Endothelial cell of umbilical vein (primary cell): Measurements from ENCODE around the gene EFNA2. TPM values are rescaled to one million over a fixed set of nuclear protein-coding genes. Genes with fewer than 3 reads are reported as not detected.

Experiments used
- BruUV-seq: library from RNA; stranded (reverse); fragments of 400-500 nt; replicated peaks from 2 replicates; lab custom pipeline; 2021; lab: Mats Ljungman, UMichigan
- CTCF ChIA-PET: fragments of 300-600, 350-600 bp; sonication (Branson Sonifier 250); formaldehyde crosslinking; loops from one replicate; lab custom pipeline; 2021; ENCODE audit warnings: antibody characterized with exemption, inconsistent platforms; lab: Charles Lee
- POLR2A ChIA-PET: fragments of 300-600, 350-600 bp; sonication (Branson Sonifier 250); formaldehyde crosslinking; loops from one replicate; lab custom pipeline; 2021; ENCODE audit warnings: antibody characterized with exemption, inconsistent platforms; lab: Charles Lee
- DNase-seq: peaks from one replicate; pipeline ENCODE4 v3.0.0-alpha.2; 2011; ENCODE audit warnings: low read depth, low spot score
- FAIRE-seq: peaks from 2 replicates; lab custom pipeline; 2011; peaks lifted over from hg19 to GRCh38; lab: Jason Lieb, UNC
- H2AFZ ChIP-seq: 2 replicates; pipeline ENCODE4 v1.6.0; 2012; ENCODE audit warnings: low read depth, low read length, control low read depth, inconsistent platforms
- H3K27ac ChIP-seq: 2 replicates; pipeline ENCODE4 v1.5.1; 2011; ENCODE audit warnings: low read depth, mild to moderate bottlenecking, control low read depth, low read length, moderate library complexity; ENCODE audit not compliant: insufficient read depth
- H3K27me3 ChIP-seq, 2 experiments: 2 replicates each; pipeline versions ENCODE4 v1.6.0 to v1.6.1; 2011; ENCODE audit warnings: low read length in 2 of 2, mixed read lengths in 1 of 2; ENCODE audit not compliant: control insufficient read depth in 2 of 2, insufficient read depth in 2 of 2
- H3K36me3 ChIP-seq, 2 experiments: 2 replicates in 1 of 2; 3 replicates in 1 of 2; pipeline ENCODE4 v1.5.1; 2011; ENCODE audit warnings: low read length in 2 of 2, mild to moderate bottlenecking in 1 of 2, moderate library complexity in 1 of 2; ENCODE audit not compliant: control insufficient read depth in 2 of 2, insufficient read depth in 2 of 2; ENCODE audit errors: extremely low read depth in 1 of 2
- H3K4me1 ChIP-seq: 3 replicates; pipeline ENCODE4 v1.5.1; 2011; ENCODE audit warnings: mild to moderate bottlenecking, low read length; ENCODE audit not compliant: control insufficient read depth, insufficient read depth; ENCODE audit errors: extremely low read depth
- H3K4me2 ChIP-seq: 2 replicates; pipeline ENCODE4 v1.6.1; 2011; ENCODE audit warnings: low read length, control low read depth, mixed read lengths; ENCODE audit not compliant: insufficient read depth
- H3K4me3 ChIP-seq, 3 experiments: fragments of 200-600 bp in 1 of 3; sonication (generic), shearing (Covaris generic) in 1 of 3; replicated peaks in 1 of 3; 2 replicates each; pipeline ENCODE4 v1.5.1; 2011 to 2016; ENCODE audit warnings: control low read depth in 3 of 3, low read length in 3 of 3, mild to moderate bottlenecking in 2 of 3, inconsistent platforms in 1 of 3, low read depth in 1 of 3, moderate library complexity in 1 of 3; ENCODE audit not compliant: insufficient read depth in 1 of 3
- H3K79me2 ChIP-seq: 2 replicates; pipeline ENCODE4 v1.6.0; 2012; ENCODE audit warnings: low read length, inconsistent platforms; ENCODE audit not compliant: control insufficient read depth, insufficient read depth
- H3K9ac ChIP-seq: replicated peaks from 2 replicates; pipeline ENCODE3; 2011; ENCODE audit warnings: low read length, control low read depth; ENCODE audit not compliant: insufficient read depth; ENCODE audit errors: extremely low read depth
- H3K9me1 ChIP-seq: replicated peaks from 3 replicates; pipeline ENCODE4 v1.6.0; 2011; ENCODE audit warnings: mild to moderate bottlenecking, low read length; ENCODE audit not compliant: control insufficient read depth, insufficient read depth; ENCODE audit errors: extremely low read depth
- H3K9me3 ChIP-seq: replicated peaks from 2 replicates; pipeline ENCODE4 v1.5.1; 2012; ENCODE audit warnings: low read length, inconsistent platforms; ENCODE audit not compliant: control insufficient read depth, insufficient read depth
- H4K20me1 ChIP-seq: replicated peaks from 2 replicates; pipeline ENCODE3; 2011; ENCODE audit warnings: mild to moderate bottlenecking, low read length; ENCODE audit not compliant: control insufficient read depth, insufficient read depth; ENCODE audit errors: extremely low read depth
- CTCF ChIP-seq, 2 donors: IDR thresholded peaks; 1 replicate in 1 of 2; 2 replicates in 1 of 2; pipeline ENCODE4 v1.5.1; 2011; ENCODE audit warnings: low read length in 2 of 2, mild to moderate bottlenecking in 2 of 2, moderate library complexity in 2 of 2, control low read depth in 1 of 2, inconsistent platforms in 1 of 2, low read depth in 1 of 2; ENCODE audit not compliant: insufficient read depth in 1 of 2; ENCODE audit errors: extremely low read depth in 1 of 2
- EZH2 ChIP-seq: IDR thresholded peaks from 2 replicates; pipeline ENCODE4 v1.6.1; 2012; ENCODE audit warnings: borderline replicate concordance, low read depth, mild to moderate bottlenecking, moderate library complexity, low read length, inconsistent platforms; ENCODE audit not compliant: severe bottlenecking
- FOS ChIP-seq: IDR thresholded peaks from 2 replicates; pipeline ENCODE4 v1.6.1; 2011; ENCODE audit warnings: mild to moderate bottlenecking, low read length, moderate library complexity, borderline replicate concordance; ENCODE audit not compliant: insufficient read depth
- GATA2 ChIP-seq: IDR thresholded peaks from 2 replicates; pipeline ENCODE4 v1.7.0; 2011; ENCODE audit warnings: low read depth, mild to moderate bottlenecking, moderate library complexity, mixed read lengths, low read length; ENCODE audit not compliant: insufficient read length, insufficient read depth
- JUN ChIP-seq: IDR thresholded peaks from 2 replicates; pipeline ENCODE4 v1.6.1; 2011; ENCODE audit warnings: borderline replicate concordance, low read depth; ENCODE audit not compliant: insufficient read length, insufficient read depth
- MAX ChIP-seq: IDR thresholded peaks from 2 replicates; pipeline ENCODE4 v1.6.1; 2011; ENCODE audit not compliant: insufficient read depth, insufficient read length
- MYC ChIP-seq: IDR thresholded peaks from one replicate; pipeline ENCODE4 v1.6.1; 2011; ENCODE audit warnings: mild to moderate bottlenecking, low read depth, low read length
- POLR2A ChIP-seq: IDR thresholded peaks from 2 replicates; pipeline ENCODE4 v1.6.1; 2012; ENCODE audit warnings: low read depth, mild to moderate bottlenecking, control low read depth, low read length
- POLR2AphosphoS5 ChIP-seq: IDR thresholded peaks from 2 replicates; pipeline ENCODE4 v1.6.1; 2012; ENCODE audit warnings: low read depth, mild to moderate bottlenecking, control low read depth, low read length, moderate library complexity; ENCODE audit not compliant: insufficient read depth
- dilution Hi-C: fragments of 300-500 bp; cut with MboI; formaldehyde crosslinking; loops from one replicate; pipeline ENCODE4 v1.15.0; 2019; ENCODE audit warnings: low sequenced_read_pairs; ENCODE audit not compliant: extremely low pct_ligation_motif_present
- intact Hi-C: fragments of 100-400 bp; cut with micrococcal nuclease; formaldehyde crosslinking; loops from one replicate; pipeline ENCODE4 v1.10.0; 2022
- polyA plus RNA-seq, 4 experiments: library from polyadenylated mRNA; depleted of rRNA in 3 of 4; stranded (reverse) in 3 of 4; unstranded in 1 of 4; fragments of >200 nt; gene quantifications; 2 replicates each; pipeline versions ENCODE4 v1.2.1 to v1.2.3, GENCODE V29; 2011 to 2012; ENCODE audit warnings: missing spikeins in 1 of 4
- total RNA-seq: library from RNA; stranded (reverse); gene quantifications from 2 replicates; pipeline ENCODE4 v1.2.3, GENCODE V29; 2021

EFNA2 gene
- total and polyA plus RNA-seq, 2 donors (not counting 3 experiments of a cell fraction or from before 2014, with no cell fraction given) = 0.52 to 1.1 TPM

GRCh38 chr19:1281569-1282287 lies 3.9 kb upstream of the EFNA2 start:
- intact Hi-C loops = loop anchor here (5.0 kb wide), 1 partner anchor 231 kb away; the partner anchor contains the start of gene ADAMTSL5

More at GRCh38 chr19:1281569-1282287, 3.9 kb upstream of the EFNA2 start:
- Histone ChIP-seq H3K9me3 (no peaks in the 10 kb centered on the region), H3K9me1 (no peaks in the 10 kb centered on the region), H4K20me1 (no peaks in the 10 kb centered on the region), H3K4me1 (peaks cover under 1% of the 10 kb centered on the region), H3K36me3 (peaks cover 0 to 5% of the 10 kb centered on the region in 2 experiments), H3K9ac (no peak overlapping the region), H3K27ac (no peak overlapping the region), H3K79me2 (peaks cover under 1% of the 10 kb centered on the region), H3K4me3 (no peak overlapping the region), H2AFZ (no peak overlapping the region), H3K27me3 (peaks cover 6 to 17% of the 10 kb centered on the region in 2 experiments), H3K4me2 (no peak overlapping the region)
- BruUV-seq = no TSS peak
- DNase-seq (no peak), FAIRE-seq (no peak)
- ChIA-PET POLR2A (no interaction called here), CTCF (no interaction called here)
- dilution Hi-C loops = no loop called here
- TF ChIP-seq EZH2 (no peak), MYC (no peak), POLR2A (no peak), FOS (no peak), GATA2 (no peak), MAX (no peak), POLR2AphosphoS5 (no peak), CTCF (IDR thresholded peaks at IDR 0.05; ENCODE audit: extremely low read depth in 1 of 2, insufficient read depth in 1 of 2, low read depth in 1 of 2, low read length in 2 of 2) (no peak), JUN (no peak)
